Cardiac muscle cell (in vitro differentiated cells and primary cell): ENCODE data around the gene ZSCAN32. TPM values are rescaled to one million over a fixed set of nuclear protein-coding genes. Genes with fewer than 3 reads are reported as not detected.

ENCODE experiments used
- DNase-seq, 2 donors: peaks; one replicate each; pipeline versions ENCODE4 v3.0.0 to v3.0.0-alpha.2; 2010 to 2017; ENCODE audit warnings: low read depth in 1 of 2, low spot score in 1 of 2
- H3K27ac ChIP-seq: fragments of 200-600 bp; sonication (generic); 2 replicates; pipeline ENCODE4 v1.5.1; 2016
- H3K27me3 ChIP-seq: fragments of 200-600 bp; sonication (generic); 2 replicates; pipeline ENCODE4 v1.6.0; 2016; ENCODE audit warnings: control low read depth
- H3K36me3 ChIP-seq: fragments of 200-600 bp; sonication (generic); 2 replicates; pipeline ENCODE4 v1.5.1; 2016; ENCODE audit warnings: control low read depth
- H3K4me1 ChIP-seq: fragments of 200-600 bp; sonication (generic); 2 replicates; pipeline ENCODE4 v1.8.1; 2017; ENCODE audit warnings: low read depth, mild to moderate bottlenecking, mixed run types
- H3K4me3 ChIP-seq: fragments of 200-600 bp; sonication (generic); 2 replicates; pipeline ENCODE4 v1.5.1; 2016; ENCODE audit warnings: mild to moderate bottlenecking
- H3K9me3 ChIP-seq: fragments of 200-600 bp; sonication (generic); 2 replicates; pipeline ENCODE4 v1.5.1; 2017; ENCODE audit warnings: low read depth, mild to moderate bottlenecking, control low read depth
- polyA plus RNA-seq: library from polyadenylated mRNA; unstranded; fragments of >200 nt; fragmentation: Nextera tagmentation; extraction: Ambion mirVana; gene quantifications from 2 replicates; pipeline ENCODE4 v1.2.1, GENCODE V29; 2016
- total RNA-seq: library from RNA; depleted of rRNA; stranded (reverse); fragments of >200 nt; gene quantifications from 2 replicates; pipeline ENCODE4 v1.2.3, GENCODE V29; 2016
- TF ChIP-seq, protein P1 (sequence below): IDR thresholded peaks from 2 replicates; pipeline ENCODE4 v1.5.1; 2012; ENCODE audit warnings: low read depth, mild to moderate bottlenecking, low read length

The ZSCAN32 gene
- total and polyA plus RNA-seq, 2 experiments from 2014 or later: 13.7 to 19.8 TPM

DNA sequence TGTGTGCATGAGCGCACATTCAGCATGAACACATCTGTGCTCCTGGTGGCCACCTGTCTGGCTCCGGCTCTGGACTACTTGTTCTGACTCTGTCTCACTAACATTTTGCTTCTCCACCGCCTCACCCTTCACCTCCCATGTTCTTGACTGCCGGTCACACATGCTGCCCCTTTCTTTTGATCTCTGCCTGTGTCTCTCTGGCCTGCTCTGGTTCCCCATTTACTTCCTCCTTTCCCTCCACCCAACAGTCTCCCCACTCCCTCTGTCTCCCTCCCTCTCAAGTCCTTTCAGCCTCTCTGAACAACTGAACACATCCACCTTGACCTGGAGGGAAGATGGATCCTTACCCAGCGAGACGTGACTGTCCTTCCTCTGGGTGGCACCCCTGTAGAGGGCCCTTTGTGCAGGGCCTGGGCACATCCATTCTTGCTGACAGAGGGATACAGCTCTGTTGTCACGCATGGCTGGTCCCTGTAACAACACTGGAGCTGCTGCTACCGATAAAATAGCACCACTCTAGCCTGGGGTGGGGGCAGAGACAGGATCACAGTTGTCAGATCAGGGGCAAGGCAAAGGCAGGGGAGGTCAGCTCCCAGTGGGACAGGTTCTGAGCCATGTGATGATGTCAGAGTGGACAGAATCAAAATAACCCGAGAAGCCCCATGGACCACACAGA, 11.0 kb downstream of the ZSCAN32 start:
- no peak for DNase-seq
- Histone ChIP-seq H3K27ac (no peak overlapping the region), H3K4me3 (no peak overlapping the region), H3K36me3 (peaks cover 23% of the 10 kb centered on the region), H3K4me1 (no peaks in the 10 kb centered on the region), H3K9me3 (no peaks in the 10 kb centered on the region), H3K27me3 (no peaks in the 10 kb centered on the region)
- TF ChIP-seq, protein P1, sequence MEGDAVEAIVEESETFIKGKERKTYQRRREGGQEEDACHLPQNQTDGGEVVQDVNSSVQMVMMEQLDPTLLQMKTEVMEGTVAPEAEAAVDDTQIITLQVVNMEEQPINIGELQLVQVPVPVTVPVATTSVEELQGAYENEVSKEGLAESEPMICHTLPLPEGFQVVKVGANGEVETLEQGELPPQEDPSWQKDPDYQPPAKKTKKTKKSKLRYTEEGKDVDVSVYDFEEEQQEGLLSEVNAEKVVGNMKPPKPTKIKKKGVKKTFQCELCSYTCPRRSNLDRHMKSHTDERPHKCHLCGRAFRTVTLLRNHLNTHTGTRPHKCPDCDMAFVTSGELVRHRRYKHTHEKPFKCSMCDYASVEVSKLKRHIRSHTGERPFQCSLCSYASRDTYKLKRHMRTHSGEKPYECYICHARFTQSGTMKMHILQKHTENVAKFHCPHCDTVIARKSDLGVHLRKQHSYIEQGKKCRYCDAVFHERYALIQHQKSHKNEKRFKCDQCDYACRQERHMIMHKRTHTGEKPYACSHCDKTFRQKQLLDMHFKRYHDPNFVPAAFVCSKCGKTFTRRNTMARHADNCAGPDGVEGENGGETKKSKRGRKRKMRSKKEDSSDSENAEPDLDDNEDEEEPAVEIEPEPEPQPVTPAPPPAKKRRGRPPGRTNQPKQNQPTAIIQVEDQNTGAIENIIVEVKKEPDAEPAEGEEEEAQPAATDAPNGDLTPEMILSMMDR: no peak

DNA sequence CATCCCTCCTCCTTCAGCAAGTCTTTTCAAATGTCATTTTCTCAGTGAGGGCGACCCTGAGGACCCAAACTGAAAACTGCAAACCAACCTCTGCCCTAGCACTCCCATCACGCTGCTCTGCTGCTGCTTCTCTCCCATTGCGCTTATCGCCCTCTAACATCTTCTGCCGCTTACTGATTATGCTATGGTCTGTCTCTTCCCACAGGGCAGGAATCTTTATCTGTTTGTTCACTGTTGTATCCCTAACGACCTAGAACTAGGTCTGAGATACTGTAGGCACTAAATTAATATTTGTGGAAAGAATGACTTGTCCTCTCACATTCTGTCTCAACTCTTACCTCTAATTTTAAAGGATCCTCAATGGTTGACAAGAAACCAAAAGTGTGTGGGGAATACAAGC, 12.5 kb downstream of the ZSCAN32 start:
- no peak for DNase-seq
- no peaks in the 10 kb centered on the region for H3K9me3 ChIP-seq
- H3K4me3 ChIP-seq: no peak overlapping the region
- H3K27ac ChIP-seq: no peak overlapping the region
- H3K36me3 ChIP-seq: peaks cover 32% of the 10 kb centered on the region
- no peaks in the 10 kb centered on the region for H3K4me1 ChIP-seq
- TF ChIP-seq, protein P1: no peak
- H3K27me3 ChIP-seq: no peaks in the 10 kb centered on the region

DNA sequence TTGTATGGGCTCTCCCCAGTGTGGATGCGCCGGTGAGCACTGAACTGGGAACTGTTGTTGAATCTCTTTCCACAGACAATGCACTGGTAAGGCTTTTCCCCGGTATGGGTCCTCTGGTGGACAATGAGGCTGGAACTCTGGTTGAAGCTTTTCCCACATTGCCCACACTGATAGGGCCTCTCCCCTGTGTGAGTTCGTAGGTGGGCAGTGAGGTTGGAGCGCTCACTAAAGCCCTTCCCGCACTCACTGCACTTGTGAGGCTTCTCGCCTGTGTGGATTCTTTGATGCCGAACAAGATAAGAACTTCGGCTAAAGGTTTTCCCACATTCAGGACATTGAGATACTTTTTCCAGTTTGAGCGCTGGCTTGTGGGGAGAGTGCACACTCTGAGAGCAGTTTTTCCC, 17.8 kb downstream of the ZSCAN32 start:
- Histone ChIP-seq H3K27ac (no peak overlapping the region), H3K9me3 (peaks cover 10% of the 10 kb centered on the region), H3K36me3 (peaks cover 26% of the 10 kb centered on the region), H3K27me3 (no peaks in the 10 kb centered on the region), H3K4me3 (no peak overlapping the region), H3K4me1 (no peaks in the 10 kb centered on the region)
- TF ChIP-seq, protein P1: no peak
- DNase-seq: no peak

DNA sequence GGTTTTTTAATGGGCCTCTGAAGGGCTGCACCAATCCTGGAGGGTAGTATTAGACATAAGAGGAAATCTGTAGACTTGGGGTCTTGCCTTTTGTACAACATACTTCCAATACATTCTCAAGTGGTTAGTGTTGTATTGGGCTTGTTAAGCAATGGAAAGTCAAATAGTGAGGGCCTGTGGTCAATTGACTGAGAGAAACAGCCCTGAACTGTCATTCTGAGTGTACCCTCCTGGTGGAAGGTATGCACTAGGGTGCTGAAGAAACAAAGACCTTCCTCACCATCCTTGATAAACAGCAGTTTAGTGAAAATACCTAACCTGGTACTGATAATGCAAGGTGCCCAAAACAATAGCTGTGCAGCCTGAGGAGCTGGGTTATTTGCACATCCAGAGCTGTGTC, 22.9 kb downstream of the ZSCAN32 start:
- TF ChIP-seq, protein P1: no peak

DNA sequence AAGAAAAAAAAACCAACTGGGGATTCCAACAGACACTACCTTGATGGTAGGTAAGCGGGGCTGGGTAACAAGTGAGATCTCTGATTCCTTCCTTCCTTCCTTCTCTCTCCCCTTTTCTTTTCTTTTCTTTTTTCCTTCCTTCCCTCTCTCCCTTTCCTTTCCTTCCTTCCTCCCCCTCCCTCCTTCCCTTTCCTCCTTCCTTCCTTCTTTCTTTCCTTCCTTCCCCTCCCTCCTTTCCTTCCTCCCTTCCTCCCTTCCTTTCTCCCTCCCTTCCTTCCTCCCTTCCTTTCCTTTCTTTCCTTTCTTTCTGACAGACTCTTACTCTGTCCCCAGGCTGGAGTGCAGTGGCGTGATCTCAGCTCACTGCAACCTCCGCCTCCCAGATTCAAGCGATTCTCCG, 25.1 kb downstream of the ZSCAN32 start:
- Histone ChIP-seq H3K4me3 (no peak overlapping the region), H3K27ac (no peak overlapping the region), H3K36me3 (no peaks in the 10 kb centered on the region), H3K4me1 (no peaks in the 10 kb centered on the region), H3K27me3 (no peaks in the 10 kb centered on the region), H3K9me3 (peaks cover 3% of the 10 kb centered on the region)
- TF ChIP-seq, protein P1: no peak
- DNase-seq: no peak

More for the DNA sequence above, 22.9 kb downstream of the ZSCAN32 start:
- Histone ChIP-seq H3K4me3 (no peak overlapping the region), H3K4me1 (no peaks in the 10 kb centered on the region), H3K9me3 (peaks cover 10% of the 10 kb centered on the region), H3K36me3 (peaks cover 5% of the 10 kb centered on the region), H3K27me3 (no peaks in the 10 kb centered on the region), H3K27ac (no peak overlapping the region)
- DNase-seq: no peak
